GM13977 (cell line): ENCODE measurements around the gene VCP.
A peak's percentile ranks its signal among the peaks of the same experiment; 100 is the strongest.

Experiments used
- DNase-seq: peaks from one replicate; pipeline ENCODE4 v3.0.0; 2012; ENCODE audit warnings: low spot score
- CTCF ChIP-seq: IDR thresholded peaks from 2 replicates; pipeline ENCODE4 v1.5.1; 2012; ENCODE audit warnings: mild to moderate bottlenecking, control low read depth; ENCODE audit not compliant: insufficient read depth; ENCODE audit errors: extremely low read depth, missing control alignments
- in situ Hi-C: fragments of 300-500 bp; cut with MboI; formaldehyde crosslinking; loops from one replicate; pipeline ENCODE4 v1.12.0; 2022; ENCODE audit warnings: low sequenced_read_pairs, low pct_unique_long_range_greater_than_20kb, mixed read lengths, inconsistent platforms; ENCODE audit not compliant: unreplicated experiment

The VCP gene

GRCh38 chr9:35074141-35074540 is 1.7 kb upstream of the VCP start:
- DNase-seq = no peak
- in situ Hi-C loops = no loop called here
- no peak for TF ChIP-seq CTCF

DNA sequence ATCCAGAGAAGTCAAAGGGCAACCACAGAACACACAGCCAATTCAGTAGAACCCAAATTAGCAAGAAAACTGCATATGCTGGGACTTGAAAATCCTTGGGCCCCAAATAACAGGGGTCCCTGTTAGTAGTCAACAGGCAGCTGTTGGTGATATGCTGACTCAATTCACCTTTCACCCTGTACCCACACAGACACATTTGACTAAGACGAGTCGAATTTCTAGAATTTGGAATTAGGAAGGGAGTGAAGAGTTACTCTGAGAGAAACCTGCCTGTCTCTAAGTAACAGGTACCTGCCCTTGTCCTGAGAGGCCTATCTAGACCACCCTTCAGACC is 821 bp upstream of the VCP start:
- in situ Hi-C loops = no loop called here
- no peak for TF ChIP-seq CTCF
- no peak for DNase-seq

- peak; percentile 90 for DNase-seq
- in situ Hi-C loops = no loop called here
- TF ChIP-seq CTCF = peak; percentile 52
Measured at GRCh38 chr9:35071814-35072460, 488 bp downstream of the VCP start.

GRCh38 chr9:35070823-35071813 is 1.3 kb downstream of the VCP start:
- in situ Hi-C loops = no loop called here
- TF ChIP-seq CTCF = no peak
- peak; percentile 40 for DNase-seq

- in situ Hi-C loops = no loop called here
- TF ChIP-seq CTCF = no peak
- no peak for DNase-seq
Measured at GRCh38 chr9:35069020-35069419, 3.4 kb downstream of the VCP start.

GRCh38 chr9:35067056-35067455 is 5.4 kb downstream of the VCP start:
- in situ Hi-C loops = no loop called here
- no peak for DNase-seq
- TF ChIP-seq CTCF = no peak
